Measurements from ENCODE around the gene AURKAIP1.

DNA sequence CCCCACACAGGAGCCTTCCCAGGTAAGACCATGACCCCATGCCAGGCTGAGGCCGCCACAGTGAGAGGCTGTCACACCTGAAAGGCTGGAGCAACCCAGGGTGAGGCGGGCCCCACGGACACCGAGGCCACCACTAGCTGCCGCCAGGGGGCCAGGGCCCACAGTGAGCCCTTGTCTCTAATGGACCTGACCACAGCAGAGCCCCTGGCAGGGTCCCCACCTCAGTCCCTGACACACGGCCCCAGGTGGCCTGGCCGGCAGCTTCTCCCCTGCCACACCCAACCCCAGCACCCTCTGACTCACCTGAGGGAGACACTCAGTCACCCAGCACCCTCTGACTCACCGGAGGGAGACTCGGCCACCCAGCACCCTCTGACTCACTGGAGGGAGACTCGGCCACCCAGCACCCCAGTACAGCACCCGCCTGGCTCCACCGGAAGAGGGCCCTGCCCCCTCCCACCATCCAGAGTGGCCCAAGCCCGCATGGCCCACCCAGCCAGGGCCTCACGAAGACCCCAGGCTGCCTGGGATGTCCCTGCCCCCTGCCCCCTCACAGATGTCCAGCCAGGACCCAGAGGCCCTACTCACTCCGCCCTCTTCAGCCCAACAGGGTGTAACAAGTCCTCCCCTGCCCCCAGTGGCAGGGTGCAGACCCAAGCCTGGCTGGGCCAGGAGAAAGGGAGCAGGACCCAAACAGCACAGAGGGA lies 30.2 kb downstream of the AURKAIP1 start:
- TF ChIP-seq, protein P1, sequence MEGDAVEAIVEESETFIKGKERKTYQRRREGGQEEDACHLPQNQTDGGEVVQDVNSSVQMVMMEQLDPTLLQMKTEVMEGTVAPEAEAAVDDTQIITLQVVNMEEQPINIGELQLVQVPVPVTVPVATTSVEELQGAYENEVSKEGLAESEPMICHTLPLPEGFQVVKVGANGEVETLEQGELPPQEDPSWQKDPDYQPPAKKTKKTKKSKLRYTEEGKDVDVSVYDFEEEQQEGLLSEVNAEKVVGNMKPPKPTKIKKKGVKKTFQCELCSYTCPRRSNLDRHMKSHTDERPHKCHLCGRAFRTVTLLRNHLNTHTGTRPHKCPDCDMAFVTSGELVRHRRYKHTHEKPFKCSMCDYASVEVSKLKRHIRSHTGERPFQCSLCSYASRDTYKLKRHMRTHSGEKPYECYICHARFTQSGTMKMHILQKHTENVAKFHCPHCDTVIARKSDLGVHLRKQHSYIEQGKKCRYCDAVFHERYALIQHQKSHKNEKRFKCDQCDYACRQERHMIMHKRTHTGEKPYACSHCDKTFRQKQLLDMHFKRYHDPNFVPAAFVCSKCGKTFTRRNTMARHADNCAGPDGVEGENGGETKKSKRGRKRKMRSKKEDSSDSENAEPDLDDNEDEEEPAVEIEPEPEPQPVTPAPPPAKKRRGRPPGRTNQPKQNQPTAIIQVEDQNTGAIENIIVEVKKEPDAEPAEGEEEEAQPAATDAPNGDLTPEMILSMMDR (conservative IDR thresholded peaks at IDR 0.05; ENCODE audit: low read depth, low read length), result peak; percentile 76
- TF ChIP-seq EZH2 (IDR thresholded peaks at IDR 0.05; ENCODE audit: low read length, unreplicated experiment), result no peak
